Effector CD4-positive, alpha-beta T cell (primary cell): ENCODE data around the gene ANKDD1B.
"Not testable (repeated sequence)": the region's sequence is repeated elsewhere in the genome, so short reads cannot be mapped to it uniquely, and the experiment has no call there.

ENCODE experiments used
- DNase-seq: peaks from one replicate; pipeline ENCODE4 v3.0.0-alpha.2; 2020
- total RNA-seq: gene quantifications from one replicate; lab custom pipeline; 2026; lab: John Stamatoyannopoulos, UW

The ANKDD1B gene
- 0.56 reads per million for total RNA-seq

- DNase-seq = no peak
Observed at GRCh38 chr5:75611311-75612225, at the start of gene ANKDD1B. ANKDD1B (plus strand) TSS chr5:75611453; CDS start chr5:75611635, 182 bp downstream.

- DNase-seq = not testable (repeated sequence)
Observed at GRCh38 chr5:75565991-75566709, 45.1 kb upstream of the ANKDD1B start.

- peak; percentile 2 for DNase-seq
Observed at GRCh38 chr5:75566710-75567309, 44.4 kb upstream of the ANKDD1B start.

GRCh38 chr5:75567710-75568109 is 43.5 kb upstream of the ANKDD1B start:
- no peak for DNase-seq

GRCh38 chr5:75568202-75568601 is 43.1 kb upstream of the ANKDD1B start:
- no peak for DNase-seq

- no peak for DNase-seq
Observed at GRCh38 chr5:75571547-75571946, 39.7 kb upstream of the ANKDD1B start.

- no peak for DNase-seq
Observed at GRCh38 chr5:75574791-75575190, 36.5 kb upstream of the ANKDD1B start.

- DNase-seq = not testable (repeated sequence)
Observed at GRCh38 chr5:75578280-75578679, 33.0 kb upstream of the ANKDD1B start.

GRCh38 chr5:75584641-75585040 is 26.6 kb upstream of the ANKDD1B start:
- no peak for DNase-seq

- DNase-seq = no peak
Observed at GRCh38 chr5:75588666-75589065, 22.6 kb upstream of the ANKDD1B start.

- no peak for DNase-seq
Observed at GRCh38 chr5:75600535-75600934, 10.7 kb upstream of the ANKDD1B start.

GRCh38 chr5:75601567-75601966 is 9.7 kb upstream of the ANKDD1B start:
- no peak for DNase-seq

- no peak for DNase-seq
Observed at GRCh38 chr5:75601996-75602395, 9.3 kb upstream of the ANKDD1B start.

- no peak for DNase-seq
Observed at GRCh38 chr5:75603371-75603770, 7.9 kb upstream of the ANKDD1B start.

- no peak for DNase-seq
Observed at GRCh38 chr5:75603821-75604220, 7.4 kb upstream of the ANKDD1B start.

- DNase-seq = not testable (repeated sequence)
Observed at GRCh38 chr5:75607341-75607740, 3.9 kb upstream of the ANKDD1B start.

- no peak for DNase-seq
Observed at GRCh38 chr5:75608870-75609269, 2.4 kb upstream of the ANKDD1B start.

- no peak for DNase-seq
Observed at GRCh38 chr5:75610201-75610600, 1.1 kb upstream of the ANKDD1B start.

GRCh38 chr5:75610859-75611310 is 368 bp upstream of the ANKDD1B start:
- DNase-seq = not testable (repeated sequence)

GRCh38 chr5:75612226-75612569 is 945 bp downstream of the ANKDD1B start:
- no peak for DNase-seq

- DNase-seq = no peak
Observed at GRCh38 chr5:75612901-75613300, 1.6 kb downstream of the ANKDD1B start.

GRCh38 chr5:75614176-75614575 is 2.9 kb downstream of the ANKDD1B start:
- no peak for DNase-seq

GRCh38 chr5:75616371-75616881 is 5.2 kb downstream of the ANKDD1B start:
- DNase-seq = no peak
